Omental fat pad (tissue), 4 donors: Measurements from ENCODE around the gene ATXN2L. TPM values are rescaled to one million over a fixed set of nuclear protein-coding genes. Genes with fewer than 3 reads are reported as not detected.

Source experiments
- ATAC-seq: fragments of 150-250 bp; one replicate; pipeline ENCODE4 v1.9.1; 2016; ENCODE audit warnings: mild to moderate bottlenecking, moderate library complexity; ENCODE audit not compliant: low FRiP score
- DNase-seq: peaks from one replicate; pipeline ENCODE4 v3.0.0-alpha.2; 2019; ENCODE audit warnings: low spot score
- CTCF ChIP-seq, 3 donors: fragments of 450-650 bp; IDR thresholded peaks; one replicate each; pipeline ENCODE4 v1.5.1; 2016 to 2017; ENCODE audit warnings: antibody characterized with exemption in 3 of 3, mild to moderate bottlenecking in 3 of 3, moderate library complexity in 2 of 3
- total RNA-seq, 4 donors: library from RNA; depleted of rRNA; stranded (reverse); fragments of >200 nt; gene quantifications; one replicate each; pipeline ENCODE4 v1.1.0, GENCODE V29; 2016

Gene ATXN2L
- total RNA-seq, 4 donors from 2014 or later, result 34.4 to 83.3 (median 59.5) TPM

- ATAC-seq, result no peak
These were observed 12.4 kb downstream of the ATXN2L start for GRCh38 chr16:28834873-28835863.

GRCh38 chr16:28835864-28836760, 13.3 kb downstream of the ATXN2L start:
- no peak for ATAC-seq
- no peak for TF ChIP-seq CTCF (IDR thresholded peaks at IDR 0.05)
- DNase-seq, result no peak

More at GRCh38 chr16:28834873-28835863, 12.4 kb downstream of the ATXN2L start:
- no peak for DNase-seq
- no peak for TF ChIP-seq CTCF (IDR thresholded peaks at IDR 0.05)

GRCh38 chr16:28836761-28837064, 13.9 kb downstream of the ATXN2L start:
- DNase-seq (no peak), ATAC-seq (no peak)
- no peak for TF ChIP-seq CTCF (IDR thresholded peaks at IDR 0.05)

- TF ChIP-seq CTCF (IDR thresholded peaks at IDR 0.05), result no peak
- ATAC-seq, result no peak
- no peak for DNase-seq
These were observed 15.1 kb downstream of the ATXN2L start for GRCh38 chr16:28837672-28838557.

- no peak for DNase-seq
- no peak for ATAC-seq
- no peak for TF ChIP-seq CTCF (IDR thresholded peaks at IDR 0.05)
These were observed 15.7 kb downstream of the ATXN2L start for GRCh38 chr16:28838558-28838918.

- ATAC-seq, result no peak
- DNase-seq, result no peak
- TF ChIP-seq CTCF (IDR thresholded peaks at IDR 0.05), result no peak
These were observed 16.3 kb downstream of the ATXN2L start for GRCh38 chr16:28839004-28839639.
